ENCODE results near the gene PODN.

The PODN gene

DNA sequence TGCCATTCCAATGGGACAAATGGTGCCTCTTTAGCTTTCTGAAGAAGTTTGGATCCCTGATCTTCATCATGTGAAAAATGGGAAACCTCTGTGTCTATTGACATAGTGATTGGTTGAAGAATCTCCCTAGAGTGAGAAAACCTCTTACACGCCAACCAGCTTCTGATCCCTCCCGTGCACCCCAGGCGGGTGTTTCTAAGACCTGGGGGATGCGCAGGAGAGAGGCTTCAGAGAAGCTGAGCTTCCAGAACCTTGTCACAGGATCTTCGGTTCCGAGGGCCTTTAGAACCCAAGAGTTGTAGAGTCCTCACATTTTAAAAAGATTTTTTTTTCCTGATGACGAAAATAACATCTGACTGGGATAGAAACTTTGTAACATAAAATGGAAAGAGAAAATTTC is 11.3 kb downstream of the PODN start:
- no peak for TF ChIP-seq CTCF (IDR thresholded peaks at IDR 0.05; ENCODE audit: control insufficient read depth, extremely low read depth, insufficient read depth)
- H3K4me3 ChIP-seq (ENCODE audit: low read depth, low read length) = no peak overlapping the region
- DNase-seq (ENCODE audit: low read depth) = no peak

DNA sequence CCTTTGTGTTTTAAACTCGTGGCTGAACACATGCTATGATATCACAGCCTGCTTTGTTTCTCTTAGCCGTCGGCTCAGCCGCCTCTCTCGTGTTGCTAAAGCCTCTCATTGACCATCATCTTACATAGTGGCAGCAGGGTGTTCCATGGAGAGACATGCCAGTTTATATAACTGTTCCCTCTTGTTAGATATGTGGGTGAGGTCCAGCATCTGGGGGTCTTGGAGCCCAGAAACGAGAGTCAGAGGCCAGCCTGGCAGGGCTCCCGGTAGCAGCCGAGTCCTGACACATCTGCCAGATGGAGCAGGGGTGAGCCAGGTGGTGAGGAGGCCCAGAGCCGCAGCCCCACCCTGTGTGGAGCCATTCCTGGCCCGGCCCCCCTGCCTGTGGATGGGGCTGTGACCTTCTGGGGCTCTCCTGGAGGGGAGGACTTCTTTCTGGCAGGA is 11.9 kb downstream of the PODN start:
- DNase-seq (ENCODE audit: low read depth) = no peak
- no peak overlapping the region for H3K4me3 ChIP-seq (ENCODE audit: low read depth, low read length)
- no peak for TF ChIP-seq CTCF (IDR thresholded peaks at IDR 0.05; ENCODE audit: control insufficient read depth, extremely low read depth, insufficient read depth)

DNA sequence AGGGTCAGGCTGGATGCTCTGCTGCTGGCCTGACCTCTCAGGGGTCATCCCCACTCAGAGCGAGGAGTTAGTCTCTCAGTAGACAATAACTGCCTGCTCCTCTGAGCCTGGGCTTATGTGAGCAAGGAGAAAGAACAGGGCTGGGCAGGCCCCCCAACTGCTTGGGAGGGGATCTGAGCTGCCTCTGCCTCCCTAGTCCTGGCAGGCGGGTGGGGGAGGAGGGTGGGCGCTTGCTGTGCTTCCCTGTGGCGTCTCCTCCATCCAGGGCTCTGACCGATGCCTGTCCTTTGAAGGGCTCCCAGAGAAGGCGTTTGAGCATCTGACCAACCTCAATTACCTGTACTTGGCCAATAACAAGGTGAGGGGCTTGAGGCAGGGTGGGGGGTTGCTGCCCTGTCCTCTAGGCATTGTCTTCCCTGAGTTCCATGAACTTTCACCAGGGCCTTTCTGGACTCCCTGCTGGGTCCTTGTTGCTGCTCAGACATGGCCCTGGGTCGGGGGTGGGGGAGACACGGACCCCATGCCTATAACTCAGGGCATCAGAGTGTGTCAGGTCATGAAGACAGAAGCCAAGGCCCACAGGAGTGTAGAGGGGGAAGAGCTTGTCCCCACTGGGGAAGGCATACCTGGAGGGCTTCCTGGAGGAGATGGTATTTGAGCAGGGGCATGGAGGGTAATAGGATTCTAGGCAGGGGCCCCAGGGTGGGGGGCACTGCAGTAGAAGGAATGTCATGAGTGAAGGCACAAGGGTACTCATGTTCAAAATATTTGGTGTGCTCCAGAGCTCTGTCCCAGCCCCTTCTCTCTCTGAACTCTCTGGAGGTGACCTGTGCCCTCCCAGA is 12.5 kb downstream of the PODN start:
- no peak for DNase-seq (ENCODE audit: low read depth)
- H3K4me3 ChIP-seq (ENCODE audit: low read depth, low read length) = no peak overlapping the region
- no peak for TF ChIP-seq CTCF (IDR thresholded peaks at IDR 0.05; ENCODE audit: control insufficient read depth, extremely low read depth, insufficient read depth)

DNA sequence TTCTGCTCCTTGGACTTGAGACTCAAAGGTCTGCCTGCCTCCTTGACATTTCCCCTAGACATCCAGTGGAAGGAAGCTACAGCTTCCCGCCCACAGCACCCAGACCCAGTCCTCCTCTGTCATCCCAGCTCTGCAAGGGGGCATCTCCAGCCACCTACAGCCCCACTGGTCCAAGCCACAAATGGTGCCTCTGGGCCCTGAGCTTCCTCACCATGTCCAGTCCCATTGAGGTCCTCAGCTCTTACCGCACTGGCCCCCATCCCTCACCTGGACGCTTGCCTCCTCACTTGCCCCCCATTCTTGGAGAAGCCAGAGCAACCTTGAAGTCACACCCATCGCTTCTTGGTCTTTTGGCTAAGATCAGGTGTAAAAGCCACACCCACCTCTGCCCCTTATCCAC is 13.2 kb downstream of the PODN start:
- no peak for TF ChIP-seq CTCF (IDR thresholded peaks at IDR 0.05; ENCODE audit: control insufficient read depth, extremely low read depth, insufficient read depth)
- no peak for DNase-seq (ENCODE audit: low read depth)
- H3K4me3 ChIP-seq (ENCODE audit: low read depth, low read length) = no peak overlapping the region

DNA sequence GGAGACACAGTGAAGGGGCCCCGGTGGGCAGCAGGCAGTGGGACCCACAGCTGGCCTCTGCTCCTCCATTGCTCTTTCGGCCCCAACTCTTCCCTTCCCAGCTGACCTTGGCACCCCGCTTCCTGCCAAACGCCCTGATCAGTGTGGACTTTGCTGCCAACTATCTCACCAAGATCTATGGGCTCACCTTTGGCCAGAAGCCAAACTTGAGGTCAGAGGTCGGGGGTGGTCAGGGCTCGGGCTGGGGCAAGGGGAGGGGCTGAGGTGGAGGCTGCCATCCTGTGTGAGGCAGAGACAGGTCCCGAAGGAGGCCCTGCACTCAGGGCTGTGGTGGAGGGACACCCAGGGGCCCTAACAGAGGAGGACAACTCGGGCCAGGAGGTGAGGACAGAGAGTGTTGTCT is 13.7 kb downstream of the PODN start:
- DNase-seq (ENCODE audit: low read depth) = no peak
- no peak for TF ChIP-seq CTCF (IDR thresholded peaks at IDR 0.05; ENCODE audit: control insufficient read depth, extremely low read depth, insufficient read depth)
- H3K4me3 ChIP-seq (ENCODE audit: low read depth, low read length) = no peak overlapping the region

GRCh38 chr1:53076165-53076564 is 14.2 kb downstream of the PODN start:
- DNase-seq (ENCODE audit: low read depth) = no peak
- H3K4me3 ChIP-seq (ENCODE audit: low read depth, low read length) = no peak overlapping the region
- TF ChIP-seq CTCF (IDR thresholded peaks at IDR 0.05; ENCODE audit: control insufficient read depth, extremely low read depth, insufficient read depth) = no peak

All from LNCaP clone FGC (cell line).